ENCODE data around the gene DAPK2.

DNA sequence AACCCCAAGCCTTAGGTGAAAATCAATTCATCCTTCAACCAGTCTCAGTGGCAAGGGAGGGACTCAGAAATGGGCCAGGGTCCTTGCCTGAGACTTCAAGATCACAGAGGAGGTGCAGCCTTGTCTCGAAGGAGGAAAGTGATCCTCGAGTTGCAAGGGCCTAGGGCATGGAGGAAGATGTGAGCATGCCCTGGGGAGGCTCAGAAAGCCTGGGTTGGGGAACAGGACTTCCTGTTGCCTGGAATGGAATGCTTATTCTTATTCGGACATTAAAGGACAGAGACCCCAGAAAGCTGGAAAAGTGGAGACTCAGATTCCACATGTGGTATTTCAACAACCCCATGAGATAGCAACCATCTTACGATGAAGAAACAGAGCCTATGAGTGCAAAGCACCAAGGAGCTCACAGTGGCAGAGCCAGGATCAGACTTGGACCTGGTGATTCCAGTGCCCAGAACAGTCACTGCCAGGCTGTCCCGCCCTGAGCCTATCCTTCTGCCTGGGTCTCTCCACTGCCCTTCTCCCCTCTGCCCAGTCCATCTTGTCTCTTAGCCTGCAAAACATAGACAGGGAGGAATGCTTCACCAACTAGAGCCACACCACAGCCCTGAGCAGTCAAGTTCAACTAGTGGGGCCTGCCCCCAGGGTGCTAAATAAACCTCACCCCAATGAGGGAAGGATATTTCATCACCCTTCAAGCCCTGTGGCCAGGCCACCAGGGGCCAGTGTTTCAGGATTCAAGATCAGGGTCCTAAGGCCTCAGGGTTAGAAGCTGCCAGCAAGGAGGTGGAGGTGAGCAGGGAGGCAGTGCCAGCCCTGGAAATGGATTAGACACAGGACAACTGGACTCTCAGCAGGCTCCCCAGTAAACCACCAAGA, 21.9 kb downstream of the DAPK2 start:
- TF ChIP-seq POLR2A (IDR thresholded peaks at IDR 0.05) (no peak), POLR2AphosphoS5 (IDR thresholded peaks at IDR 0.05) (no peak), EP300 (IDR thresholded peaks at IDR 0.05) (no peak)
- TF ChIP-seq, protein P1, sequence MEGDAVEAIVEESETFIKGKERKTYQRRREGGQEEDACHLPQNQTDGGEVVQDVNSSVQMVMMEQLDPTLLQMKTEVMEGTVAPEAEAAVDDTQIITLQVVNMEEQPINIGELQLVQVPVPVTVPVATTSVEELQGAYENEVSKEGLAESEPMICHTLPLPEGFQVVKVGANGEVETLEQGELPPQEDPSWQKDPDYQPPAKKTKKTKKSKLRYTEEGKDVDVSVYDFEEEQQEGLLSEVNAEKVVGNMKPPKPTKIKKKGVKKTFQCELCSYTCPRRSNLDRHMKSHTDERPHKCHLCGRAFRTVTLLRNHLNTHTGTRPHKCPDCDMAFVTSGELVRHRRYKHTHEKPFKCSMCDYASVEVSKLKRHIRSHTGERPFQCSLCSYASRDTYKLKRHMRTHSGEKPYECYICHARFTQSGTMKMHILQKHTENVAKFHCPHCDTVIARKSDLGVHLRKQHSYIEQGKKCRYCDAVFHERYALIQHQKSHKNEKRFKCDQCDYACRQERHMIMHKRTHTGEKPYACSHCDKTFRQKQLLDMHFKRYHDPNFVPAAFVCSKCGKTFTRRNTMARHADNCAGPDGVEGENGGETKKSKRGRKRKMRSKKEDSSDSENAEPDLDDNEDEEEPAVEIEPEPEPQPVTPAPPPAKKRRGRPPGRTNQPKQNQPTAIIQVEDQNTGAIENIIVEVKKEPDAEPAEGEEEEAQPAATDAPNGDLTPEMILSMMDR (IDR thresholded peaks at IDR 0.05): no peak
